Measurements from ENCODE around the gene ZNF121. TPM values are rescaled to one million over a fixed set of nuclear protein-coding genes. Genes with fewer than 3 reads are reported as not detected.

The ZNF121 gene
- total RNA-seq, 1 donor from 2014 or later: 31.5 TPM

DNA sequence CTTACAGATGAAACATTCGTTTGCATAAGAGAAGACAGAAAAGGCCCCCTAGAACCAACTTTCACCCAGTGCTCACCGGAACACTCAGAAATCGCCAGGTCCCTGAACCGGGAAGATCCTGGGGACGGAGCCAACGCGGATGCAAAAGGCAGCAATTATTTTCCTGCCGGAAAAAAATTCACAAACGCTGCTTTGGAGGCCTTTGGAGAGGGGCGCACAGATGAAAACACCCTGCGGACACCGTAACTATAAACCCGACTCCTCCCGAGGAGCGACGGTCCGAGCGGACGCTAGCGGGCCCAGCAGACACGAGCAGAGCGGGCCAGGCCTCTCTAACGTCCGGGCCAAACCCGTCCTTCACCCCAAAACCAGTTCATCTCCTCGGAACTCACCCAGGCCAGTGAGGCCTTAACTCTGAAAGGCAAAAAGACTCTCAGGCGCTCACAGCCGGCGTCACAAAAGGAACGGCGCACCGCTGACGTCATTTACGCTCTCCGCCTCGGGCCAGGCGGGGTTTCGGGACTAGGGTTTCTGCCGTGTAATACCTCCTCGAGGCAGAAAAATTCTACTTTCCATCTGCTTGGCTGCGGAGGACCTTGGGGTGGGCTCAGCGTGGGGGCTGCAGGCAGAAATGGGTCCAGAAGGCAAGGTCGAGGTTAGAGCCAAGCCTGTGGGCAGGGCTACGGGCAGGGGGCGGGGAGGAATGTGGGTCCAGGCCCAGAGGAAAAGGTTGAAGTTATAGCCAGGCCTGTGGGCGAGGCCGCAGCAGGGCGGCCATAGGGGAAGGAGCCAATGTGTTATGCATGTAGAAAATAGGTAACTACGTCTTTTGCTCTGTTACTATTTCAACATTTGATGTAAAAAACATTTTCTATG is 45.9 kb downstream of the ZNF121 start, which contains the start of gene ZNF426:
Gene ZNF426, minus strand, starts transcription at position 463 of the 876 bp plus-strand sequence. CDS start 2,413 bp downstream, outside the sequence.
- DNase-seq (ENCODE audit: low spot score): peak; percentile 94

- DNase-seq (ENCODE audit: low spot score): no peak
Measured at GRCh38 chr19:9535934-9536333, 48.4 kb downstream of the ZNF121 start.

DNA sequence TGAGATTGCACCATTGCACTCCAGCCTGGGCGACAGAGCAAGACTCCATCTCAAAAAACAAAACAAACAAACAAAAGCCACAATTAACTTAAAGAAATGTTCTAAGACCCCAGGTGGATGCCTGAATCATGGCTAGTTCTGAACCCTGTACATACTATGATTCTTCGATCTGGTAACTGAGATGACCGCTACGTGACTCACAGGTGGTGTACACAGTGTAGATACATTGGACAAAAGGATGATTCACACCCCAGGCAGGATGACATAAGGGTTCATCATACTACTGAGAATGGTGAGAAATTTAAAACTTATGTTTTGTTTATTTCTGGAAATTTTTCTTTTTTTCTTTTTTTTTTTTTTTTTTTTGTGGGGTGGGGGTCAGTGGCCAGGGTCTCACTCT is 52.4 kb downstream of the ZNF121 start:
- no peak for DNase-seq (ENCODE audit: low spot score)

GRCh38 chr19:9528757-9529336 is 55.5 kb downstream of the ZNF121 start:
- DNase-seq (ENCODE audit: low spot score): no peak

- DNase-seq (ENCODE audit: low spot score): no peak
Measured at GRCh38 chr19:9523885-9524474, 60.3 kb downstream of the ZNF121 start.

Other genes starting within 250 kb of the ZNF121 start
- 0.48 TPM for gene ZNF177, start 221.5 kb downstream of the ZNF121 start, total RNA-seq
- gene ZNF266, start 148.9 kb downstream of the ZNF121 start, total RNA-seq: 14.0 TPM
- gene ZNF560, start 85.9 kb downstream of the ZNF121 start, total RNA-seq: 0.16 TPM
- gene ZNF426, start 45.9 kb downstream of the ZNF121 start, total RNA-seq: 13.3 TPM
- 21.3 TPM for gene ZNF561, start 36.7 kb upstream of the ZNF121 start, total RNA-seq
- 29.6 TPM for gene ZNF562, start 90.6 kb upstream of the ZNF121 start, total RNA-seq
- 8.8 TPM for gene ZNF846, start 184.2 kb upstream of the ZNF121 start, total RNA-seq
- gene FBXL12, start 234.6 kb upstream of the ZNF121 start, total RNA-seq: 23.0 TPM
- gene UBL5, start 243.4 kb upstream of the ZNF121 start, total RNA-seq: 263 TPM

All from mesenteric fat pad (tissue), 1 donor.